ENCODE results near the gene CLEC16A.
"Not testable (repeated sequence)": the region's sequence is repeated elsewhere in the genome, so short reads cannot be mapped to it uniquely, and the experiment has no call there.

GRCh38 chr16:11103301-11103700, 158.9 kb downstream of the CLEC16A start:
- TF ChIP-seq POLR2A, CTCF, POLR2AphosphoS5 (IDR thresholded peaks at IDR 0.05): not testable (repeated sequence)

Data from gastroesophageal sphincter (tissue), 3 donors.